ENCODE data around the gene DCHS1. TPM values are rescaled to one million over a fixed set of nuclear protein-coding genes. Genes with fewer than 3 reads are reported as not detected.

Gene DCHS1
- total RNA-seq, 4 donors from 2014 or later, result 12.6 to 27.8 (median 20.1) TPM

DNA sequence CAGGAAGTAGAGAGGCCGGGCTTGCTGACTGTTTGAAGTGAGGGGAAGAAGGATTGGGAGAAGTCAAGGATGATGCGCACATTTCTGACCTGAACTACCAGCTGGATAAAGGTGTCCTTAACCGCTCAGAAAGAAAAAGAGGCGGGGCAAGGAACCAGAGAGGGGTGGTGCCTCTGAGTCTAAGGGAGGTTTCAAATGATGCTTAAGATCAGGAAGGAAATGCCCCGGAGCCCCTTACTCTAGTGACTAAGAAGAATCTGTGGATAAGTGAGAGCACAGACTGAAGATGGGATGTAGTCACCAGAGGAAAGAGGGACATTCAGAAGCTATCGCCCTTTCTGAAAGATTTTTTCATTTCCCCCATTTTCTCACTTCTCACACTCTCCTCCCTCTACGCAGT, 12.7 kb downstream of the DCHS1 start:
- Histone ChIP-seq H3K9me3 (no peaks in the 10 kb centered on the region), H3K36me3 (peaks cover 0 to 6% (median 0%) of the 10 kb centered on the region in 3 donors), H3K27me3 (peaks cover 0 to 6% of the 10 kb centered on the region in 2 donors), H3K4me1 (peaks cover 0 to 48% (median 35%) of the 10 kb centered on the region in 4 donors), H3K4me3 (no peak overlapping the region), H3K27ac (no peak overlapping the region)
- DNase-seq (ENCODE audit: low spot score in 2 of 2), result no peak
- no peak for TF ChIP-seq EP300 (IDR thresholded peaks at IDR 0.05)
- no peak for TF ChIP-seq POLR2A (IDR thresholded peaks at IDR 0.05)
- TF ChIP-seq, protein P1, sequence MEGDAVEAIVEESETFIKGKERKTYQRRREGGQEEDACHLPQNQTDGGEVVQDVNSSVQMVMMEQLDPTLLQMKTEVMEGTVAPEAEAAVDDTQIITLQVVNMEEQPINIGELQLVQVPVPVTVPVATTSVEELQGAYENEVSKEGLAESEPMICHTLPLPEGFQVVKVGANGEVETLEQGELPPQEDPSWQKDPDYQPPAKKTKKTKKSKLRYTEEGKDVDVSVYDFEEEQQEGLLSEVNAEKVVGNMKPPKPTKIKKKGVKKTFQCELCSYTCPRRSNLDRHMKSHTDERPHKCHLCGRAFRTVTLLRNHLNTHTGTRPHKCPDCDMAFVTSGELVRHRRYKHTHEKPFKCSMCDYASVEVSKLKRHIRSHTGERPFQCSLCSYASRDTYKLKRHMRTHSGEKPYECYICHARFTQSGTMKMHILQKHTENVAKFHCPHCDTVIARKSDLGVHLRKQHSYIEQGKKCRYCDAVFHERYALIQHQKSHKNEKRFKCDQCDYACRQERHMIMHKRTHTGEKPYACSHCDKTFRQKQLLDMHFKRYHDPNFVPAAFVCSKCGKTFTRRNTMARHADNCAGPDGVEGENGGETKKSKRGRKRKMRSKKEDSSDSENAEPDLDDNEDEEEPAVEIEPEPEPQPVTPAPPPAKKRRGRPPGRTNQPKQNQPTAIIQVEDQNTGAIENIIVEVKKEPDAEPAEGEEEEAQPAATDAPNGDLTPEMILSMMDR (IDR thresholded peaks at IDR 0.05), result no peak
- WGBS, 2 donors, result 93% methylated on average over 7 of the region's 7 CpGs

DNA sequence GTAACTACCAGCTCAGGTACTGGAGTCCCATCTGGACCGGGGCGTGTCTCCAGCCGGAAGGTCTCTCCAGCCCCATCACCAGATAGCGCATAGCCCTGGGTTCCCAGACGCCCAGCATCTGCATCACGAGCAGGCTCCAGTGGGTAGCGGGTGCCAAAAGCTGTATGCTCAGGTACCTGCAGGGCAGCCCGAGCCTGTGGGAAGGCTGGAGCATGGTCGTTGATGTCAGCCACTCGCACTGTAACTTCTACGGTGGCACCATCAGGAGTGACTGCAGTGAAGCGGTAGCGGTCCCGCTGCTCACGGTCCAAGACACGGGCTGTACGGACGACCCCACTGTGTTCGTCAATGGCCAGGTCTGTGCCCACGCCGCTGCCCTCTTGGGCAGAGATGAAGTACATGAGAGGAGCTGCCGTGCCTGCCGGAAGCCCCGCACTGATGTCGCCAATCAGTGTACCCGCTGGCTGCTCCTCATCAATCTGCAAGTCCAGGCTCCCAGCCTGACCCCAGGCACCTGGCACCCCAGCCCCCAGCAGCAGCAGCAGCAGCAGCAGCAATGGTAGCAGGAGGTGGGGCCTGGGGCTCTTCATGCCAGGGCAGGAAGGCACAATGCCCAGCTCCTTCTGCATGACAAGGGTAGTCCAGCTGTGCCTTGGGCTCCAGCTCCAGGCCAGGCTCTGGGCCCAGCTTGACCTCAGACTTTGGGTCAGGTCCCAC, 14.5 kb downstream of the DCHS1 start:
- peaks cover 0 to 48% (median 32%) of the 10 kb centered on the region in 4 donors for H3K4me1 ChIP-seq
- no peaks in the 10 kb centered on the region for H3K9me3 ChIP-seq
- DNase-seq (ENCODE audit: low spot score in 2 of 2), result no peak
- WGBS, 2 donors, result 97 to 99% methylated on average over 23 to 24 of the region's 26 CpGs
- peaks cover 0 to 3% of the 10 kb centered on the region in 2 donors for H3K27me3 ChIP-seq
- TF ChIP-seq POLR2A (IDR thresholded peaks at IDR 0.05), result no peak
- TF ChIP-seq EP300 (IDR thresholded peaks at IDR 0.05), result no peak
- TF ChIP-seq, protein P1 (IDR thresholded peaks at IDR 0.05), result no peak
- H3K27ac ChIP-seq, result no peak overlapping the region
- H3K4me3 ChIP-seq, result no peak overlapping the region
- H3K36me3 ChIP-seq, result peaks cover 0 to 6% (median 0%) of the 10 kb centered on the region in 3 donors

DNA sequence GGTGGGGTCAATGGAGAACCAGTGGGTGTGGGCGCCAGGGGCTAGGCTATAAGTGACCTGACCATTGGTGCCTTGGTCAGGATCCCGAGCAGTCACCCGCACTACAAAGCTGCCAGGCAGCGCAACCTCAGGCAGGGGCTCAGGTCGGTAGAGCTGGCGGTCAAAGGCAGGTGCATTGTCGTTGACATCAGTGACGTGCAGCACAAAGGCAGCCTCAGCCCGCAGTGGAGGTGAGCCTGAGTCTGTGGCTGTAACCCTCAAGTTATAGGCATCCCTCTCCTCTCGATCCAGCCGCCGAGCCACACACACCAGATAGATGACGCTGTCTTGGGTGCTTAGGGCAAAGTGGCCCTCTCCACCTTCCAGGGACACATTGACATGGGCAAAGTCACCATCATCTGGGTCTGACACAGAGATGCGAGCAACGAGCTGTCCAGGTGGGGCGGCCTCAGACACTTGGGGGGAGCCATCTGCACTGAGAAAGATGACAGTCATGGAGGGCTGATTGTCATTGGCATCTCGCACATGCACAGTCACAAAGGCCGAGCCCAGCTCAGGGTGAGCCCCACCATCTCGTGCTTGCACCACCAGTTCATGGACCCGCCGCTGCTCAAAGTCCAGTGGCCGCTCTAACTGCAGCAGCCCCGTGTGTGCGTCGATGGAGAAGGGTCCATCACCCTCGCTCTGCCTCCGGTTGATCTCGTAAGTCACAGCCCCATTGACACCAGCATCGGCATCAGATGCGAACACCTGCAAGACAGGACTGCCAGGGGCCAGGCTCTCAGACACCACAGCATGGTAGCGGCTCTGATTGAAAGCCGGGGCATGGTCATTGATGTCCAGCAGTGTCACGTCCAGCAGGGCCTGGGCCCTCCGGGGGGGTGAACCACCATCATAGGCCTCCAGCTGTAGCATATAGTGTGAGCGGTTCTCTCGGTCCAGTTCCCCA, 15.3 kb downstream of the DCHS1 start:
- 96% methylated on average over 34 to 35 of the region's 36 CpGs for WGBS, 2 donors
- no peak overlapping the region for H3K27ac ChIP-seq
- TF ChIP-seq POLR2A (IDR thresholded peaks at IDR 0.05), result no peak
- no peak for TF ChIP-seq EP300 (IDR thresholded peaks at IDR 0.05)
- TF ChIP-seq, protein P1 (IDR thresholded peaks at IDR 0.05), result no peak
- no peaks in the 10 kb centered on the region for H3K9me3 ChIP-seq
- H3K4me3 ChIP-seq, result no peak overlapping the region
- H3K36me3 ChIP-seq, result peaks cover 0 to 6% (median 0%) of the 10 kb centered on the region in 3 donors
- DNase-seq (ENCODE audit: low spot score in 2 of 2), result no peak
- H3K4me1 ChIP-seq, result peaks cover 0 to 48% (median 32%) of the 10 kb centered on the region in 4 donors
- H3K27me3 ChIP-seq, result no peaks in the 10 kb centered on the region

DNA sequence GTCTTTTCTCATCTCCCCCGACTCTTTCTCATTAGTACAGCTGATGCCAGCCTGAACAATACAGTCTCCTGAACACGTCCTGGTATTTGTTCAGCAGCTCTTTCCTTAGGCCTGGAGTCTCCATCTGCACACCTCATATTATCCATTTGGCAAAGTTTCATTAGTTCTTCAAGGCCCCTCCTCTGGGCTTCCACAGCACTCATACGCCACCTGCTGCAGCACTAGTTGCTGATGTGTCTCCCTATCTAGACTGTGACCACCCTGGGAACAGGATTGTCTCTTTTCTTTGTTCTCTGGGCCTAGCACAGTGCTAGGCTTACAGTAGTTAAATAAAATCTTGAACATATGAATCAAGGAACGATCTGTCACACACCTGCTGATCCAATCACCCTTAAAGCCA, 17.2 kb downstream of the DCHS1 start:
- Histone ChIP-seq H3K4me1 (peaks cover 0 to 65% (median 36%) of the 10 kb centered on the region in 4 donors), H3K27ac (no peak overlapping the region), H3K4me3 (no peak overlapping the region), H3K9me3 (no peaks in the 10 kb centered on the region), H3K36me3 (peaks cover 0 to 6% (median 0%) of the 10 kb centered on the region in 3 donors), H3K27me3 (no peaks in the 10 kb centered on the region)
- WGBS, 2 donors, result 72 to 83% methylated on average over 4 of the region's 4 CpGs
- TF ChIP-seq EP300 (IDR thresholded peaks at IDR 0.05) (no peak), POLR2A (IDR thresholded peaks at IDR 0.05) (no peak)
- TF ChIP-seq, protein P1 (IDR thresholded peaks at IDR 0.05), result no peak
- no peak for DNase-seq (ENCODE audit: low spot score in 2 of 2)

All from tibial nerve (tissue), 4 donors.